OCI-LY1 (cell line): ENCODE results near the gene YWHAH.

Source experiments
- CTCF ChIP-seq: fragments of 200-600 bp; sonication (generic), shearing (Covaris generic); IDR thresholded peaks from 2 replicates; pipeline ENCODE4 v1.5.1; 2017; ENCODE audit warnings: mild to moderate bottlenecking, antibody characterized with exemption, low read length, moderate library complexity, mixed read lengths
- EZH2 ChIP-seq: fragments of 200-600 bp; sonication (generic), shearing (Covaris generic); IDR thresholded peaks from 2 replicates; pipeline ENCODE4 v1.8.0; 2017; ENCODE audit warnings: borderline replicate concordance, mixed run types, mild to moderate bottlenecking, antibody characterized with exemption, low read length, moderate library complexity, mixed read lengths

GRCh38 chr22:31954535-31955523 is 10.5 kb downstream of the YWHAH start:
- TF ChIP-seq EZH2 (no peak), CTCF (no peak)
